GM12864 (cell line): Measurements from ENCODE around the gene OR10Z1.

Experiments used
- DNase-seq: peaks from one replicate; pipeline ENCODE4 v3.0.0-alpha.2; 2011; ENCODE audit warnings: low read depth
- H3K4me3 ChIP-seq: 2 replicates; pipeline ENCODE4 v1.5.1; 2011; ENCODE audit warnings: mild to moderate bottlenecking, low read depth, low read length, control low read depth
- CTCF ChIP-seq: IDR thresholded peaks from 2 replicates; pipeline ENCODE4 v1.5.1; 2011; ENCODE audit warnings: low read depth, mild to moderate bottlenecking, moderate library complexity, low read length, control low read depth, inconsistent platforms; ENCODE audit errors: missing control alignments

Gene OR10Z1

GRCh38 chr1:158638146-158638545 lies 33.1 kb downstream of the OR10Z1 start:
- no peak overlapping the region for H3K4me3 ChIP-seq
- no peak for DNase-seq
- no peak for TF ChIP-seq CTCF

- no peak for TF ChIP-seq CTCF
- H3K4me3 ChIP-seq = no peak overlapping the region
- DNase-seq = no peak
These were observed 33.8 kb downstream of the OR10Z1 start for GRCh38 chr1:158638904-158639303.

- TF ChIP-seq CTCF = no peak
- DNase-seq = no peak
- no peak overlapping the region for H3K4me3 ChIP-seq
These were observed 39.4 kb downstream of the OR10Z1 start for GRCh38 chr1:158644449-158644848.

GRCh38 chr1:158646465-158646864 lies 41.4 kb downstream of the OR10Z1 start:
- TF ChIP-seq CTCF = no peak
- no peak overlapping the region for H3K4me3 ChIP-seq

GRCh38 chr1:158649052-158649451 lies 44.0 kb downstream of the OR10Z1 start:
- no peak overlapping the region for H3K4me3 ChIP-seq
- no peak for DNase-seq
- TF ChIP-seq CTCF = peak; percentile 21

More at GRCh38 chr1:158646465-158646864, 41.4 kb downstream of the OR10Z1 start:
- no peak for DNase-seq

GRCh38 chr1:158652721-158653334 lies 47.8 kb downstream of the OR10Z1 start:
- H3K4me3 ChIP-seq = no peak overlapping the region
- no peak for TF ChIP-seq CTCF
- DNase-seq = no peak

- DNase-seq = no peak
- H3K4me3 ChIP-seq = no peak overlapping the region
- TF ChIP-seq CTCF = no peak
These were observed 49.0 kb downstream of the OR10Z1 start for GRCh38 chr1:158654086-158654485.
